H9 (cell line): ENCODE measurements around the gene TNRC6A. TPM values are rescaled to one million over a fixed set of nuclear protein-coding genes. Genes with fewer than 3 reads are reported as not detected.

Source experiments
- DNase-seq: peaks from one replicate; pipeline ENCODE4 v3.0.0-alpha.2; 2017
- H2AFZ ChIP-seq: one replicate; pipeline ENCODE4 v1.6.1; 2013; ENCODE audit warnings: mild to moderate bottlenecking, low read length, control low read depth, moderate library complexity
- H2AK5ac ChIP-seq: 2 replicates; pipeline ENCODE4 v1.6.1; 2013; ENCODE audit warnings: low read length, control low read depth, mixed read lengths; ENCODE audit not compliant: insufficient read length
- H2BK120ac ChIP-seq: one replicate; pipeline ENCODE4 v1.6.1; 2013; ENCODE audit warnings: low read depth, mild to moderate bottlenecking, low read length, control low read depth, inconsistent platforms; ENCODE audit not compliant: poor library complexity, severe bottlenecking
- H2BK12ac ChIP-seq: 2 replicates; pipeline ENCODE4 v1.6.1; 2013; ENCODE audit warnings: low read length, control low read depth, mixed read lengths, low read depth; ENCODE audit not compliant: insufficient read length
- H2BK15ac ChIP-seq: 2 replicates; pipeline ENCODE4 v1.6.1; 2013; ENCODE audit warnings: low read depth, low read length, control low read depth
- H2BK20ac ChIP-seq: one replicate; pipeline ENCODE4 v1.6.1; 2013; ENCODE audit warnings: low read depth, mild to moderate bottlenecking, low read length, control low read depth, inconsistent platforms; ENCODE audit not compliant: poor library complexity, severe bottlenecking
- H2BK5ac ChIP-seq: 2 replicates; pipeline ENCODE4 v1.6.1; 2013; ENCODE audit warnings: low read length, control low read depth, mixed read lengths; ENCODE audit not compliant: insufficient read length
- H3K14ac ChIP-seq: 2 replicates; pipeline ENCODE4 v1.6.1; 2013; ENCODE audit warnings: low read length, control low read depth; ENCODE audit not compliant: insufficient read depth
- H3K18ac ChIP-seq: 2 replicates; pipeline ENCODE4 v1.6.1; 2013; ENCODE audit warnings: low read depth, mild to moderate bottlenecking, mixed read lengths, low read length, control low read depth; ENCODE audit not compliant: insufficient read length
- H3K23ac ChIP-seq: 2 replicates; pipeline ENCODE4 v1.6.1; 2013; ENCODE audit warnings: low read length, control low read depth, mixed read lengths, low read depth; ENCODE audit not compliant: insufficient read length
- H3K23me2 ChIP-seq: 2 replicates; pipeline ENCODE4 v1.6.1; 2013; ENCODE audit warnings: low read depth, mild to moderate bottlenecking, mixed read lengths, low read length, control low read depth; ENCODE audit not compliant: insufficient read length, poor library complexity, severe bottlenecking
- H3K27ac ChIP-seq: 2 replicates; pipeline ENCODE4 v1.5.1; 2013; ENCODE audit warnings: low read length, control low read depth, mixed read lengths, low read depth; ENCODE audit not compliant: insufficient read length
- H3K27me3 ChIP-seq: 2 replicates; pipeline ENCODE4 v1.6.1; 2013; ENCODE audit warnings: low read length, control low read depth, inconsistent platforms; ENCODE audit not compliant: insufficient read depth
- H3K4ac ChIP-seq: 2 replicates; pipeline ENCODE4 v1.6.1; 2013; ENCODE audit warnings: low read depth, mild to moderate bottlenecking, control low read depth, inconsistent platforms, low read length, moderate library complexity
- H3K4me1 ChIP-seq: 2 replicates; pipeline ENCODE4 v1.6.1; 2013; ENCODE audit warnings: low read length, control low read depth, inconsistent platforms; ENCODE audit not compliant: insufficient read depth
- H3K4me2 ChIP-seq: 2 replicates; pipeline ENCODE4 v1.6.1; 2013; ENCODE audit warnings: low read length, control low read depth, mixed read lengths; ENCODE audit not compliant: insufficient read length, insufficient read depth
- H3K56ac ChIP-seq: 2 replicates; pipeline ENCODE4 v1.6.1; 2013; ENCODE audit warnings: low read depth, mild to moderate bottlenecking, mixed read lengths, low read length, control low read depth; ENCODE audit not compliant: insufficient read length
- H3K79me1 ChIP-seq: 2 replicates; pipeline ENCODE4 v1.6.1; 2013; ENCODE audit warnings: low read depth, mild to moderate bottlenecking, moderate library complexity, low read length, control low read depth, inconsistent platforms; ENCODE audit not compliant: insufficient read depth, poor library complexity, severe bottlenecking
- H3K79me2 ChIP-seq: 2 replicates; pipeline ENCODE4 v1.6.1; 2013; ENCODE audit warnings: low read length, control low read depth, inconsistent platforms; ENCODE audit not compliant: insufficient read depth
- H3K9ac ChIP-seq: 2 replicates; pipeline ENCODE4 v1.6.1; 2013; ENCODE audit warnings: low read length, control low read depth, mixed read lengths; ENCODE audit not compliant: insufficient read length; ENCODE audit errors: extremely low read depth
- H3K9me3 ChIP-seq: one replicate; pipeline ENCODE4 v1.6.1; 2013; ENCODE audit warnings: low read depth, low read length, inconsistent platforms; ENCODE audit not compliant: control insufficient read depth
- H3T11ph ChIP-seq: one replicate; pipeline ENCODE4 v1.6.1; 2013; ENCODE audit warnings: mild to moderate bottlenecking, low read length, control low read depth, inconsistent platforms
- H4K20me1 ChIP-seq: one replicate; pipeline ENCODE4 v1.6.1; 2013; ENCODE audit not compliant: control insufficient read depth, insufficient read length, insufficient read depth
- H4K5ac ChIP-seq: 2 replicates; pipeline ENCODE4 v1.6.1; 2013; ENCODE audit warnings: low read depth, mild to moderate bottlenecking, mixed read lengths, low read length, control low read depth; ENCODE audit not compliant: insufficient read length
- H4K8ac ChIP-seq: replicated peaks from 2 replicates; pipeline ENCODE4 v1.6.1; 2013; ENCODE audit warnings: low read length, control low read depth, mixed read lengths, low read depth; ENCODE audit not compliant: insufficient read length
- H4K91ac ChIP-seq: 2 replicates; pipeline ENCODE4 v1.6.1; 2013; ENCODE audit warnings: low read depth, mild to moderate bottlenecking, moderate library complexity, mixed read lengths, low read length, control low read depth; ENCODE audit not compliant: insufficient read length
- H3K27ac Mint-ChIP-seq, 3 experiments: 2 replicates in 2 of 3; 3 replicates in 1 of 3; pipeline ENCODE4 v1.8.0; 2020 to 2021; ENCODE audit warnings: mixed read lengths in 3 of 3, mild to moderate bottlenecking in 1 of 3, moderate library complexity in 1 of 3
- H3K27me3 Mint-ChIP-seq: 2 replicates; pipeline ENCODE4 v1.8.0; 2021; ENCODE audit warnings: low read depth, mild to moderate bottlenecking, moderate library complexity, mixed read lengths
- H3K36me3 Mint-ChIP-seq, 3 experiments: 2 replicates in 2 of 3; 3 replicates in 1 of 3; pipeline ENCODE4 v1.8.0; 2020 to 2021; ENCODE audit warnings: low read depth in 3 of 3, mixed read lengths in 3 of 3; ENCODE audit not compliant: insufficient read depth in 1 of 3
- H3K4me1 Mint-ChIP-seq, 2 experiments: 2 replicates each; pipeline ENCODE4 v1.8.0; 2020; ENCODE audit warnings: mixed read lengths in 2 of 2
- H3K4me3 Mint-ChIP-seq, 2 experiments: 2 replicates in 1 of 2; 3 replicates in 1 of 2; pipeline ENCODE4 v1.8.0; 2020 to 2021; ENCODE audit warnings: mild to moderate bottlenecking in 2 of 2, mixed read lengths in 2 of 2, moderate library complexity in 1 of 2
- H3K9me3 Mint-ChIP-seq, 2 experiments: 2 replicates in 1 of 2; 3 replicates in 1 of 2; pipeline ENCODE4 v1.8.0; 2020; ENCODE audit warnings: mild to moderate bottlenecking in 2 of 2, mixed read lengths in 2 of 2, moderate library complexity in 1 of 2
- CTCF ChIP-seq: fragments of 200-600 bp; sonication (generic); conservative IDR thresholded peaks from 3 replicates; pipeline ENCODE4 v1.8.0; 2021; ENCODE audit warnings: antibody characterized with exemption, mild to moderate bottlenecking
- WGBS: extraction: QIAGEN DNeasy Blood & Tissue Kit; methylation state at CpG from one replicate; pipeline ENCODE4 v1.1.7; 2013; ENCODE audit warnings: missing lambda C conversion rate, low lambda C conversion rate, mixed read lengths; ENCODE audit not compliant: insufficient read length; ENCODE audit errors: extremely low coverage; 5-methylcytosine and 5-hydroxymethylcytosine counted together
- total RNA-seq: library from RNA; stranded (reverse); gene quantifications from 2 replicates; pipeline ENCODE4 v1.2.1, GENCODE V29; 2021

The TNRC6A gene
- total RNA-seq, 1 experiment from 2014 or later = 114 TPM

GRCh38 chr16:24688359-24688758 is 41.1 kb upstream of the TNRC6A start:
- H3K79me2 ChIP-seq = no peaks in the 10 kb centered on the region
- no peak overlapping the region for H4K8ac ChIP-seq
- H2AFZ ChIP-seq = no peak overlapping the region
- H3K27me3 Mint-ChIP-seq = no peaks in the 10 kb centered on the region; the same call in 1 of the 2 replicates
- no peak overlapping the region for H3K27ac ChIP-seq
- no peak overlapping the region for H2BK12ac ChIP-seq
- no peak overlapping the region for H2BK20ac ChIP-seq
- no peak overlapping the region for H2BK5ac ChIP-seq
- H3K14ac ChIP-seq = no peak overlapping the region
- no peaks in the 10 kb centered on the region for H3K36me3 Mint-ChIP-seq
- DNase-seq = no peak
- no peaks in the 10 kb centered on the region for H3K9me3 ChIP-seq
- H3K4me2 ChIP-seq = no peak overlapping the region
- H3K56ac ChIP-seq = no peak overlapping the region
- no peaks in the 10 kb centered on the region for H3K9me3 Mint-ChIP-seq
- H3K9ac ChIP-seq = no peak overlapping the region
- no peak overlapping the region for H3K18ac ChIP-seq
- no peaks in the 10 kb centered on the region for H3K4me1 ChIP-seq
- peaks cover 26 to 41% of the 10 kb centered on the region in 2 experiments for H3K4me1 Mint-ChIP-seq
- H4K20me1 ChIP-seq = no peaks in the 10 kb centered on the region
- H4K5ac ChIP-seq = no peak overlapping the region
- no peak overlapping the region for H4K91ac ChIP-seq
- WGBS = no CpG with 5 or more reads among the region's 2 CpGs
- no peak overlapping the region for H3K23ac ChIP-seq
- H3K27ac Mint-ChIP-seq = no peak overlapping the region
- H3K27me3 ChIP-seq = no peaks in the 10 kb centered on the region
- no peaks in the 10 kb centered on the region for H3K23me2 ChIP-seq
- no peak overlapping the region for H3T11ph ChIP-seq
- H3K79me1 ChIP-seq = no peaks in the 10 kb centered on the region
- no peak overlapping the region for H2AK5ac ChIP-seq
- no peak overlapping the region for H2BK120ac ChIP-seq
- no peak overlapping the region for H3K4ac ChIP-seq
- no peak for TF ChIP-seq CTCF
- H2BK15ac ChIP-seq = no peak overlapping the region
- H3K4me3 Mint-ChIP-seq = no peak overlapping the region
